Activated CD4-positive, alpha-beta memory T cell treated with anti-CD3 and anti-CD28 coated beads for 36 hours (primary cell): Measurements from ENCODE around the gene TUG1. TPM values are rescaled to one million over a fixed set of nuclear protein-coding genes. Genes with fewer than 3 reads are reported as not detected.

Experiments
- CTCF ChIA-PET: fragments of 350-600 bp; sonication (Branson Sonifier 250); formaldehyde crosslinking; loops from one replicate; lab custom pipeline; 2021; ENCODE audit warnings: antibody characterized with exemption, inconsistent platforms; lab: Charles Lee
- POLR2A ChIA-PET: fragments of 350-600 bp; sonication (Branson Sonifier 250); formaldehyde crosslinking; loops from one replicate; lab custom pipeline; 2021; ENCODE audit warnings: antibody characterized with exemption; lab: Charles Lee
- DNase-seq: peaks from one replicate; pipeline ENCODE4 v3.0.0-alpha.2; 2020
- H3K27ac Mint-ChIP-seq: one replicate; pipeline ENCODE4 v1.8.0; 2021; ENCODE audit warnings: mixed read lengths
- H3K27me3 Mint-ChIP-seq: one replicate; pipeline ENCODE4 v1.8.0; 2021; ENCODE audit warnings: mixed read lengths
- H3K36me3 Mint-ChIP-seq: one replicate; pipeline ENCODE4 v1.8.0; 2021; ENCODE audit warnings: mixed read lengths
- H3K4me1 Mint-ChIP-seq: one replicate; pipeline ENCODE4 v1.8.0; 2021; ENCODE audit warnings: low read depth, mixed read lengths
- H3K4me3 Mint-ChIP-seq: one replicate; pipeline ENCODE4 v1.8.0; 2021; ENCODE audit warnings: mild to moderate bottlenecking, mixed read lengths
- H3K9me3 Mint-ChIP-seq: one replicate; pipeline ENCODE4 v1.8.0; 2021; ENCODE audit warnings: mixed read lengths
- intact Hi-C: fragments of 100-400 bp; cut with micrococcal nuclease; formaldehyde crosslinking; loops from one replicate; pipeline ENCODE4 v1.15.1; 2023
- total RNA-seq, 2 experiments: library from RNA; stranded (reverse); gene quantifications; one replicate each; pipeline ENCODE4 v1.2.3, GENCODE V29; 2021

TUG1 gene
- total RNA-seq, 2 experiments from 2014 or later, result 35.6 to 38.3 TPM

GRCh38 chr22:30947816-30948454, 21.1 kb upstream of the TUG1 start:
- Mint-ChIP-seq H3K27ac (no peak overlapping the region), H3K9me3 (no peaks in the 10 kb centered on the region), H3K36me3 (peaks cover 32% of the 10 kb centered on the region), H3K4me3 (no peak overlapping the region), H3K4me1 (peaks cover 33% of the 10 kb centered on the region), H3K27me3 (no peaks in the 10 kb centered on the region)
- POLR2A ChIA-PET, result no interaction called here
- intact Hi-C loops, result loop anchor here (1.0 to 10.0 kb wide), 4 partner anchors 136 to 327 kb away; partner anchors contain the start of gene PLA2G3
- CTCF ChIA-PET, result interaction anchor here (1.1 to 3.1 kb wide), 2 partner anchors 136 to 137 kb away, joined by 4 to 23 read pairs; no protein-coding TSS in a partner anchor
- no peak for DNase-seq

- H3K36me3 Mint-ChIP-seq, result peaks cover 32% of the 10 kb centered on the region
- H3K4me3 Mint-ChIP-seq, result no peak overlapping the region
- no peak overlapping the region for H3K27ac Mint-ChIP-seq
- POLR2A ChIA-PET, result interaction anchor here (1.0 kb wide), 1 partner anchor 136 kb away, joined by 3 read pairs; no protein-coding TSS in a partner anchor
- H3K4me1 Mint-ChIP-seq, result peaks cover 26% of the 10 kb centered on the region
- no peak for DNase-seq
- no peaks in the 10 kb centered on the region for H3K9me3 Mint-ChIP-seq
- CTCF ChIA-PET, result interaction anchor here (1.1 to 1.4 kb wide), 3 partner anchors 134 to 136 kb away, joined by 4 to 6 read pairs (median 4); no protein-coding TSS in a partner anchor
- intact Hi-C loops, result loop anchor here (10.0 kb wide), 3 partner anchors 196 to 326 kb away; partner anchors contain the start of gene PLA2G3
- H3K27me3 Mint-ChIP-seq, result no peaks in the 10 kb centered on the region
Observed at GRCh38 chr22:30948930-30949342, 20.1 kb upstream of the TUG1 start.

- Mint-ChIP-seq H3K36me3 (peaks cover 26% of the 10 kb centered on the region), H3K4me3 (no peak overlapping the region), H3K27me3 (no peaks in the 10 kb centered on the region), H3K4me1 (peaks cover 21% of the 10 kb centered on the region), H3K9me3 (no peaks in the 10 kb centered on the region), H3K27ac (no peak overlapping the region)
- no peak for DNase-seq
- intact Hi-C loops, result loop anchor here (10.0 kb wide), 3 partner anchors 195 to 325 kb away; partner anchors contain the start of gene PLA2G3
- ChIA-PET CTCF (interaction anchor here (0.6 to 1.4 kb wide), 3 partner anchors 9 to 279 kb away, joined by 3 to 6 read pairs (median 4); no protein-coding TSS in a partner anchor), POLR2A (interaction anchor here (1.0 kb wide), 1 partner anchor 135 kb away, joined by 3 read pairs; no protein-coding TSS in a partner anchor)
Observed at GRCh38 chr22:30949934-30950660, 19.0 kb upstream of the TUG1 start.

- peaks cover 21% of the 10 kb centered on the region for H3K36me3 Mint-ChIP-seq
- H3K4me3 Mint-ChIP-seq, result no peak overlapping the region
- H3K27ac Mint-ChIP-seq, result no peak overlapping the region
- intact Hi-C loops, result no loop called here
- CTCF ChIA-PET, result no interaction called here
- no peaks in the 10 kb centered on the region for H3K9me3 Mint-ChIP-seq
- POLR2A ChIA-PET, result no interaction called here
- no peaks in the 10 kb centered on the region for H3K27me3 Mint-ChIP-seq
- DNase-seq, result no peak
- H3K4me1 Mint-ChIP-seq, result peaks cover 25% of the 10 kb centered on the region
Observed at GRCh38 chr22:30953206-30953605, 15.9 kb upstream of the TUG1 start.

GRCh38 chr22:30955153-30955552, 13.9 kb upstream of the TUG1 start:
- intact Hi-C loops, result no loop called here
- ChIA-PET POLR2A (interaction anchor here (2.0 kb wide), 1 partner anchor 13 kb away, joined by 6 read pairs; the partner anchor contains the start of genes MORC2 and TUG1), CTCF (no interaction called here)
- Mint-ChIP-seq H3K27ac (no peak overlapping the region), H3K9me3 (no peaks in the 10 kb centered on the region), H3K4me1 (peaks cover 22% of the 10 kb centered on the region), H3K27me3 (no peaks in the 10 kb centered on the region), H3K4me3 (no peak overlapping the region), H3K36me3 (peaks cover 12% of the 10 kb centered on the region)
- no peak for DNase-seq

- no peak for DNase-seq
- POLR2A ChIA-PET, result no interaction called here
- peaks cover 36% of the 10 kb centered on the region for H3K4me1 Mint-ChIP-seq
- CTCF ChIA-PET, result no interaction called here
- peaks cover 18% of the 10 kb centered on the region for H3K9me3 Mint-ChIP-seq
- H3K27ac Mint-ChIP-seq, result no peak overlapping the region
- H3K4me3 Mint-ChIP-seq, result no peak overlapping the region
- intact Hi-C loops, result loop anchor here (5.0 kb wide), 2 partner anchors 327 to 377 kb away; partner anchors contain the start of gene PIK3IP1
- H3K27me3 Mint-ChIP-seq, result peaks cover 1% of the 10 kb centered on the region
- H3K36me3 Mint-ChIP-seq, result peaks cover 39% of the 10 kb centered on the region
Observed at GRCh38 chr22:30964858-30965257, 4.2 kb upstream of the TUG1 start.

GRCh38 chr22:30968015-30968923, 796 bp upstream of the TUG1 start, which contains the start of gene MORC2:
MORC2 (minus strand) TSS chr22:30968774; CDS start chr22:30967889, 885 bp downstream.
- no peak for DNase-seq
- intact Hi-C loops, result loop anchor here (2.0 to 5.0 kb wide), 3 partner anchors 117 to 374 kb away; partner anchors contain the start of gene PIK3IP1
- peak within 1 kb of the TSS; percentile 89 for H3K27ac Mint-ChIP-seq
- H3K4me3 Mint-ChIP-seq, result peak within 1 kb of the TSS; percentile 85
- H3K36me3 Mint-ChIP-seq, result peaks cover 73% of the 10 kb centered on the region
- peaks cover 46% of the 10 kb centered on the region for H3K9me3 Mint-ChIP-seq
- H3K4me1 Mint-ChIP-seq, result peaks cover 64% of the 10 kb centered on the region
- POLR2A ChIA-PET, result interaction anchor here (0.6 to 2.7 kb wide), 11 partner anchors 10 to 1599 kb away, joined by 3 to 28 read pairs (median 4); partner anchors contain the start of genes LIMK2, PES1 and SELENOM
- peaks cover 1% of the 10 kb centered on the region for H3K27me3 Mint-ChIP-seq
- CTCF ChIA-PET, result interaction anchor here (0.7 to 3.6 kb wide), 9 partner anchors 12 to 430 kb away, joined by 3 to 21 read pairs (median 6); partner anchors contain the start of gene SELENOM

GRCh38 chr22:30969532-30970355, 679 bp downstream of the TUG1 start:
- DNase-seq, result peak; percentile 55
- peaks cover 1% of the 10 kb centered on the region for H3K27me3 Mint-ChIP-seq
- peak overlapping the region; percentile 85 for H3K4me3 Mint-ChIP-seq
- ChIA-PET POLR2A (interaction anchor here (0.8 to 2.7 kb wide), 9 partner anchors 9 to 546 kb away, joined by 3 to 28 read pairs (median 5); partner anchors contain the start of genes PES1 and SELENOM), CTCF (interaction anchor here (0.6 to 3.6 kb wide), 12 partner anchors 9 to 335 kb away, joined by 3 to 21 read pairs (median 4); partner anchors contain the start of gene SELENOM)
- H3K4me1 Mint-ChIP-seq, result peaks cover 59% of the 10 kb centered on the region
- H3K27ac Mint-ChIP-seq, result peak overlapping the region; percentile 89
- intact Hi-C loops, result loop anchor here (1.0 to 5.0 kb wide), 4 partner anchors 115 to 377 kb away; partner anchors contain the start of gene PIK3IP1
- peaks cover 83% of the 10 kb centered on the region for H3K36me3 Mint-ChIP-seq
- H3K9me3 Mint-ChIP-seq, result peaks cover 58% of the 10 kb centered on the region

GRCh38 chr22:30970356-30970746, 1.3 kb downstream of the TUG1 start:
- CTCF ChIA-PET, result interaction anchor here (0.6 to 3.6 kb wide), 7 partner anchors 25 to 260 kb away, joined by 3 to 21 read pairs (median 6); partner anchors contain the start of gene SELENOM
- intact Hi-C loops, result no loop called here

More at GRCh38 chr22:30970356-30970746, 1.3 kb downstream of the TUG1 start:
- Mint-ChIP-seq H3K4me1 (peaks cover 54% of the 10 kb centered on the region), H3K4me3 (peak overlapping the region; percentile 85), H3K9me3 (peaks cover 61% of the 10 kb centered on the region), H3K27me3 (peaks cover 1% of the 10 kb centered on the region), H3K36me3 (peaks cover 85% of the 10 kb centered on the region), H3K27ac (peak overlapping the region; percentile 83)
- DNase-seq, result no peak
- POLR2A ChIA-PET, result no interaction called here
